B cell (primary cell): ENCODE results near the gene TGFBR2.

Experiments
- CTCF ChIP-seq: fragments of 200-600 bp; IDR thresholded peaks from one replicate; pipeline ENCODE4 v1.8.0; 2022; ENCODE audit warnings: antibody characterized with exemption, mild to moderate bottlenecking
- EZH2 ChIP-seq: IDR thresholded peaks from 2 replicates; pipeline ENCODE4 v1.6.1; 2012; ENCODE audit warnings: borderline replicate concordance, low read depth, mild to moderate bottlenecking, moderate library complexity, low read length; ENCODE audit not compliant: insufficient read depth, poor library complexity, severe bottlenecking

DNA sequence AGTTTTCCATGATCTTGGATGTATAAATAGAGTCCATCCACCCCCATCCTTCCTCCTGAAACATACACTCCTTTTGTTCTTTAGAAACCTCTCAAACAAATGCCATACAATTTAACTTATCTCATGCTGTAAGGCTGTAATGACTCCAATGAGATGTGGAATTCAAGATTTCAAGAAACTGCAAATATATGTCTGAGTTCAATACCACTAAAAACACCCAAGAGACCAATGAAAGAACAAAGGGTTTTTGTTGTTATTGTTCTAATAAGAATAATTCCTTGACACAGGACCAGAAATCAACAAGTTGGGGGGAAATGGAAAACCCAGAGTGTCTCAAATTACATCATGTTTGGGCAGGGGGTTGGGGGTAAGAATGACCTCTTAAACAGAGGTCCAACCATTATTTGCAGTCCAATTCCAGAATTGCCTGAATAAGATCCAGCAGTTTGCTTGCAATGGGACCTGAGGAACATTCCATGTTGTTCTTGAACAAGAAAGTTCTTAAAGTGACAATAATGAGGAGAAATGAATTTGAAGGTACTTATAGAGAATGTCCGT, 48.6 kb upstream of the TGFBR2 start:
- TF ChIP-seq CTCF = no peak
- TF ChIP-seq EZH2 = no peak
